Activated T-cell treated with anti-CD3 and anti-CD28 coated beads, Interleukin-2, amount 50 U/mL, for 1 hour (primary cell): ENCODE measurements around the gene C15orf40.
"Not testable (repeated sequence)": the region's sequence is repeated elsewhere in the genome, so short reads cannot be mapped to it uniquely, and the experiment has no call there.

Source experiments
- DNase-seq: peaks from one replicate; pipeline ENCODE4 v3.0.0-alpha.2; 2020

The C15orf40 gene

GRCh38 chr15:83011271-83012075, at the start of gene C15orf40:
C15orf40 (minus strand) TSS chr15:83011639; CDS start chr15:83011607, 32 bp downstream.
- peak; percentile 87 for DNase-seq

- DNase-seq = no peak
These were observed 46.4 kb upstream of the C15orf40 start for GRCh38 chr15:83057696-83058376.

GRCh38 chr15:83057002-83057401, 45.6 kb upstream of the C15orf40 start:
- no peak for DNase-seq

GRCh38 chr15:83053151-83053550, 41.7 kb upstream of the C15orf40 start:
- no peak for DNase-seq

GRCh38 chr15:83046558-83047127, 35.2 kb upstream of the C15orf40 start:
- no peak for DNase-seq

GRCh38 chr15:83044156-83044555, 32.7 kb upstream of the C15orf40 start:
- no peak for DNase-seq

GRCh38 chr15:83039206-83039605, 27.8 kb upstream of the C15orf40 start:
- DNase-seq = no peak

- DNase-seq = no peak
These were observed 24.8 kb upstream of the C15orf40 start for GRCh38 chr15:83036253-83036652.

GRCh38 chr15:83031234-83031633, 19.8 kb upstream of the C15orf40 start:
- not testable (repeated sequence) for DNase-seq

- no peak for DNase-seq
These were observed 18.6 kb upstream of the C15orf40 start for GRCh38 chr15:83030021-83030420.

- DNase-seq = no peak
These were observed 7.0 kb upstream of the C15orf40 start for GRCh38 chr15:83018436-83018835.

GRCh38 chr15:83016906-83017305, 5.5 kb upstream of the C15orf40 start:
- no peak for DNase-seq

GRCh38 chr15:83015361-83015760, 3.9 kb upstream of the C15orf40 start:
- no peak for DNase-seq

GRCh38 chr15:83014205-83014653, 2.8 kb upstream of the C15orf40 start:
- no peak for DNase-seq

- DNase-seq = no peak
These were observed 1.2 kb upstream of the C15orf40 start for GRCh38 chr15:83012636-83013035.

GRCh38 chr15:83012076-83012426, 612 bp upstream of the C15orf40 start:
- no peak for DNase-seq

GRCh38 chr15:83010709-83011270, 649 bp downstream of the C15orf40 start:
- DNase-seq = peak; percentile 80

GRCh38 chr15:83000672-83001031, 10.8 kb downstream of the C15orf40 start:
- not testable (repeated sequence) for DNase-seq

GRCh38 chr15:82999905-83000671, 11.4 kb downstream of the C15orf40 start:
- DNase-seq = peak; percentile 27

GRCh38 chr15:82999426-82999825, 12.0 kb downstream of the C15orf40 start:
- no peak for DNase-seq

GRCh38 chr15:82995938-82996337, 15.5 kb downstream of the C15orf40 start:
- no peak for DNase-seq

- no peak for DNase-seq
These were observed 16.4 kb downstream of the C15orf40 start for GRCh38 chr15:82995076-82995475.

GRCh38 chr15:82993144-82993543, 18.3 kb downstream of the C15orf40 start:
- DNase-seq = no peak
